Ishikawa (cell line): ENCODE measurements around the gene RASD1.

Experiments
- CEBPB ChIP-seq: IDR thresholded peaks from 2 replicates; pipeline ENCODE4 v1.6.1; 2012
- EP300 ChIP-seq: IDR thresholded peaks from 2 replicates; pipeline ENCODE4 v1.6.1; 2012; ENCODE audit warnings: borderline replicate concordance
- TCF12 ChIP-seq: IDR thresholded peaks from 2 replicates; pipeline ENCODE4 v1.6.1; 2012; ENCODE audit warnings: low read depth
- YY1 ChIP-seq: IDR thresholded peaks from 2 replicates; pipeline ENCODE4 v1.6.1; 2012; ENCODE audit warnings: low read depth
- TF ChIP-seq, protein P1 (sequence below): IDR thresholded peaks from 2 replicates; pipeline ENCODE4 v1.6.1; 2012; ENCODE audit warnings: low read depth, mild to moderate bottlenecking
- TF ChIP-seq, protein P2 (sequence below): IDR thresholded peaks from 2 replicates; pipeline ENCODE4 v1.6.1; 2012

DNA sequence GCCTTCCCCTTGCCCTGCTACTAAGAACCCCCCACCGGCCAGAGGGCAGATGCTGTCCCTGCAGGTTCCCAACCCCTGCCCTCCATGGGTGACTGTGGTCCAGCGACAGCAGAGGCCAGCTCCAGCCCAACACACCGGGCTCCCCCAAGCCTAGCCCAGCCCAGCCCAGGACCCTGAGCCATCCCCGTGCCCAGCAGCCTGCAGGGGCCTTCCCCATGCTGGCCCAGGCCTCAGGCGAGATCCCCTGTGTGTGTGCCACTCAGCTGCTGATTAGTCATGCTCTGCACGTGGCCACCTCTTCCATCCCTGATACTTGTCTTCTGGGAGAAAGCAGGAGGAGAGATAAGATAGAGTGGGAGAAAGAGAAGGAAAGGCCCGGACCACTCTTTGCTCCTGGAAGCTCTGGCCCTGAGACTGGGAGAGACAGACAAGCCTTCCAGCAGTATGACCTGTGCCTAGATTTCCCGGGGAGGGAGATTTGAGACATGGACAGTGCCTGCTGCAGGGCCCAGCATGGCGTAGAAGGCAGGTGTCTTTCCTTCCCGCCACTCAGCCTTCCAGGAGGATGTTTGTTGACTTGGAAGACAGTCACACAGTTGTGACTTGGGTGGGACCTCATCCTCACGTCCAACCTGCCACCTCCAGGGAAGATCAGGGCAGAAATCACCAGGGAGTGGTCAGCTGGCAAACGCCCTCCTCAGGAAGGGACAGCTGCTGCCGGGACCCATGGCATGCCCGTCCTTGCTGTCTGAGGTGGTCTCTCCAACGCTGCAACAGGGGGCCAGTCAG, 41.3 kb upstream of the RASD1 start:
- no peak for TF ChIP-seq EP300
- TF ChIP-seq, protein P1, sequence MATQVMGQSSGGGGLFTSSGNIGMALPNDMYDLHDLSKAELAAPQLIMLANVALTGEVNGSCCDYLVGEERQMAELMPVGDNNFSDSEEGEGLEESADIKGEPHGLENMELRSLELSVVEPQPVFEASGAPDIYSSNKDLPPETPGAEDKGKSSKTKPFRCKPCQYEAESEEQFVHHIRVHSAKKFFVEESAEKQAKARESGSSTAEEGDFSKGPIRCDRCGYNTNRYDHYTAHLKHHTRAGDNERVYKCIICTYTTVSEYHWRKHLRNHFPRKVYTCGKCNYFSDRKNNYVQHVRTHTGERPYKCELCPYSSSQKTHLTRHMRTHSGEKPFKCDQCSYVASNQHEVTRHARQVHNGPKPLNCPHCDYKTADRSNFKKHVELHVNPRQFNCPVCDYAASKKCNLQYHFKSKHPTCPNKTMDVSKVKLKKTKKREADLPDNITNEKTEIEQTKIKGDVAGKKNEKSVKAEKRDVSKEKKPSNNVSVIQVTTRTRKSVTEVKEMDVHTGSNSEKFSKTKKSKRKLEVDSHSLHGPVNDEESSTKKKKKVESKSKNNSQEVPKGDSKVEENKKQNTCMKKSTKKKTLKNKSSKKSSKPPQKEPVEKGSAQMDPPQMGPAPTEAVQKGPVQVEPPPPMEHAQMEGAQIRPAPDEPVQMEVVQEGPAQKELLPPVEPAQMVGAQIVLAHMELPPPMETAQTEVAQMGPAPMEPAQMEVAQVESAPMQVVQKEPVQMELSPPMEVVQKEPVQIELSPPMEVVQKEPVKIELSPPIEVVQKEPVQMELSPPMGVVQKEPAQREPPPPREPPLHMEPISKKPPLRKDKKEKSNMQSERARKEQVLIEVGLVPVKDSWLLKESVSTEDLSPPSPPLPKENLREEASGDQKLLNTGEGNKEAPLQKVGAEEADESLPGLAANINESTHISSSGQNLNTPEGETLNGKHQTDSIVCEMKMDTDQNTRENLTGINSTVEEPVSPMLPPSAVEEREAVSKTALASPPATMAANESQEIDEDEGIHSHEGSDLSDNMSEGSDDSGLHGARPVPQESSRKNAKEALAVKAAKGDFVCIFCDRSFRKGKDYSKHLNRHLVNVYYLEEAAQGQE = no peak
- no peak for TF ChIP-seq YY1
- TF ChIP-seq TCF12 = no peak
- TF ChIP-seq, protein P2, sequence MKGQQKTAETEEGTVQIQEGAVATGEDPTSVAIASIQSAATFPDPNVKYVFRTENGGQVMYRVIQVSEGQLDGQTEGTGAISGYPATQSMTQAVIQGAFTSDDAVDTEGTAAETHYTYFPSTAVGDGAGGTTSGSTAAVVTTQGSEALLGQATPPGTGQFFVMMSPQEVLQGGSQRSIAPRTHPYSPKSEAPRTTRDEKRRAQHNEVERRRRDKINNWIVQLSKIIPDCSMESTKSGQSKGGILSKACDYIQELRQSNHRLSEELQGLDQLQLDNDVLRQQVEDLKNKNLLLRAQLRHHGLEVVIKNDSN = no peak
- TF ChIP-seq CEBPB = no peak
